Colon (tissue), 2 donors: ENCODE results near the gene VOPP1.

Experiments used
- FAIRE-seq: peaks from 2 replicates; lab custom pipeline; 2012; peaks lifted over from hg19 to GRCh38; lab: Jason Lieb, UNC
- donor health status: control.
- donor health status: control.

VOPP1 gene

DNA sequence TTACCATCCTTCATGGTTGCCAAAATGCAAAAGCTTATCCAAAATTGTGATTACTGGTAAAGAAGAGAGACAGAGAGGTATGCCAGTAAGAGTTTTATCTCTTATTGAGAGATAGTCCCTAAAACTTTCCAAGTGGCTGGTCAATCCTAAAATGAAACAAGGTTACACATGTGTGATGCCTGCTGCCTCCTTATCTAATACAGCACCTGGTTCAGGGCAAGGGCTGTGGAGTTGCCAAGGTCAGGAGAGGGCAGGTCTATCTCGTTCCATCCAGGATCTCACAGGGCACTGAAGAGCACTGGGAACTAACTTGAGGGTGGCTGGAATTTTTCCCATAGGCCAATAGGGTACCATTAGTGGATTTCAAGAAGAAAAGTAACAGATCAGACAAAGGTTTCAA, 18.3 kb downstream of the VOPP1 start:
- no peak for FAIRE-seq

DNA sequence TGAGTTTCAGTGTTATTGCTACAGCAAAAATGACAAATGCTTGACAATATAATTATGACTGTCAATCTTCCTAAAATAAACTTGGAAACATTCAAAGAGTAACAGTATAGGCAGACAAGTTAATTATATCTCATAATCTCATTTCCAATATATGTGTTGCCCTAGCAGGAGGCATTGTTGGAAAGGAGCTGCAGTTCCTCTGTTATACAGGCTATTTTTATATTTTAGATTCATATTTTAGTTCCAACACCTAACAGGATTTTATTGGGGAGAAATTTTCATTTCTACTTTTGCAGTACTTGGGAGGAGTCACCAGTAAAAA, 19.3 kb downstream of the VOPP1 start:
- no peak for FAIRE-seq

DNA sequence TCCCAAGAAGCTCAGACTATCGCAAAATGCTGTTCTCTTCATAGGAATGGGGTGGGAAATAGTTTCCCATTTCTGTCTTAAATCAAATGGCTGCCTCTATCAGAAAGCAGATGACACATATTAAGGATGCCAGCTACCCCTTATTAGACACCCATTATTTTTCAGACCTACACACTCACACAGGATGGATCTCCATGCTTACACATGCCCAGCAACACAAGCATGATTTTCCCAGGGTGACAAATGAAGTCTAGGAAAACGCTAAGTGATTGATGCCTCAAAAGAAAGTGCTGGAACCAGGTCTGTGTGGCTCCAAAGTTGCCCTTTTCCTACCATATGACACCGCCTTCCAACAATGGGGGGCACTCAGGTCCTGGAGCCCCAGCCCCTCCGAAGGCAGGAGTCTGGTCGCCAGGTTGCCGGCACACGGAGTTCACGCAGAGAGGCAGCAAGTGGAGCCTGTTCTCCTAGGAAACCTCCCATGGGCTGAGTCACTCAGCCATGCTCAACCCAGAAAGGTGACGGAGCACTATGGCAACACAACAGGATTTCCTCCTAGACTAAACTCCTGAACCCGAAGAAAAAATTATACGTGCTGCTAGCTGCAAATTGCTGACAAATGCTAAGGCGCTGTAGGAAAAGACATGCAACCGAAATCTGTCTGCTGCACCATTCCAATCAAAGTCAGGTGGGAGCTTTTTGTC, 19.8 kb downstream of the VOPP1 start:
- no peak for FAIRE-seq

DNA sequence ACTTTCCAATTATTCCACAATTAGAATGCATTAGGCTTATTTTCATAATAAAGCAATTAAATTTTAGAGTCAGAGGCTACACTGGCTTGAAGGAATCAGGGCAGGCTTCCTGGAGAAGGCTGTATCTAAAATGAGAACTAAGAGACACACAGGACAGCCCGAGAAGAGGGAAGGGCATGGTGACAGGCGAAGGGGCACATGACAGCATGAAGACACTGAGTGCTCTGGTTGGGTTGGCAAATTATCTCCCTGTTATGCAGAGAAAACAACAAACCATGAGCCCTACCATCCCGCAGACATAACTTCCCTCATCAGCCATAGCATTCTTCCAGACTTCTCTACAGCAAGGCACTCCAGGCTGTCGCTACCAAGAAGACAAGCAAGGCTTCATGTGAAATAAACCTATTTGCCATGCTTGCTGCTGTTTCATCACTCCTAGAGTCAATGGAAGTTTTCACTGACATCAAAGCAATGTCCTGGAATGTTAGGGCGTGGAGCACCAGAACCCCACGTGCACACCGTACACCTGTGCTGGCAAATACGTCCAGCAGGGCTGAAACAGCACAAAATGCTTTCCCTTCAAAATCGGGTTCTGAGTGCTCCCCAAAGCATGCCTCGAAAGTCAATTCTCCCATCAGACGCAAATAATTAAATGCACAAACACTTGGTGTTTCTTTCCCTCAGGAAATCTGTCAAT, 21.3 kb downstream of the VOPP1 start:
- no peak for FAIRE-seq

DNA sequence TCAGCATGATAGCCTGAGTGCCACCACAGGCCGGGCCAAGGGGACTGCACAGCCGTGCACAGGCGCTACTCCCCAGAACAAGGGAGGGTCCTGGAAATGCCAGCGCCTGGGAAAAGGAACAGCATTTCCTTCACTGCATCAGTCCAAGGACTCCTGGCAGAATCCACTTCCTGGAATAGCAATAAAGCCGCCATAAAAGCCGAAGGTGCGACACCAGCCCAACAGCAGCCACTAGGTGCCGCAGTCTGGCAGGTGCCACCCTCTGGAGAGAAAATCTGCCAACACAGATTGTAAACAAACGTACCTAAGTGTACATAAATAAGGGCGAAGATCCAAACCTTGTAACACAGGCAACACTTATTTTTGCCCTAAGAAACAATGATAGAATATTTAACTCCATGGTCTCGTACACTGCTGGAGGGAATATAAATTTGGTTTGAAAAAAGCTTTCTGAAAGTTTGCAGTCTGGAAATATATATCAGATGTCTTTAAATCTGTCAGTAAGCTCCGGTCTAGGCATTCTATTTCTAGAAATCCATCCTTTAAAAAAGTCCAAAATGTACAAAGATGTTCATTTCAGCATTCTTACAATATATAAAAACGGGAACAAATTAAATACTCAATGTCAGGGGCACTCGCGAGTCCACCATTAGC, 22.2 kb downstream of the VOPP1 start:
- no peak for FAIRE-seq

DNA sequence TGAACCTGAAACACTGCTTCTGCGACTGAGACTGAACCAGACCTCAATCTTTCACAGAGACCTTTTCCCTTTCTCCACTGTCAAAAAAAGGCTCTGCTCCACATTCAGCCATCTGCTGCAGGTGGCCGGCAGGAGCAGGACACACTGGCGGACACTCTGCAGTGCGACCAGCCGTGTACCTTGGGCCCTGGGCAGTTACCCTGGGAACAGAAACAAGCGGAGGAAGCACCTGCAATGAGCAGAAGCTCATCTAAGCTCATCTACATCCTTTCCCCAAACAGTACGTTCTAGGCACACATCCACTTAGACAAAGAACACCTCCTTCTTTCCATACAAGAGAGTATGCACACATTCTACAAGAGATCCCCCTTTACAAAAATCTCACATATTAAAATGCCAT, 22.8 kb downstream of the VOPP1 start:
- no peak for FAIRE-seq

DNA sequence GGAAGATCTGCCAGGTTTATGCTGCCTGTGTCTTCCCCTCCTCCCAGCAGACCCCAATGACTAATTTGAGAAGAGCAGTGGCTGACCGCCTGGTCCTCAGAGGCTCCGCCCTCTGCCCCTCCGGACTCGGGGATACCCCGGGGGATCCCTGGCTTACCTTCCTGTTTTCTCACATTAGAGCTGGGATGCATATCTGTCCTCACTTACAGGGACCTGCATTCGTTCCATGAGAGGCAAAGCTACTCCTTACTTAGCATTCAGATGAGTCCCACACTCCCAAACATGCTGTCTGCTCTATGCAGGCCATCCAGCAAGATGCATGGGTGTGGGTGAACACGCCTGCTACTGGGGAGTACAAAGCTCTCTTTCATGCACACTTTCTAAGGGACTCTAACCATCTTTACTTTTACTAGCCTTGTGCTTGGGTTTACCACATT, 24.0 kb downstream of the VOPP1 start:
- no peak for FAIRE-seq

DNA sequence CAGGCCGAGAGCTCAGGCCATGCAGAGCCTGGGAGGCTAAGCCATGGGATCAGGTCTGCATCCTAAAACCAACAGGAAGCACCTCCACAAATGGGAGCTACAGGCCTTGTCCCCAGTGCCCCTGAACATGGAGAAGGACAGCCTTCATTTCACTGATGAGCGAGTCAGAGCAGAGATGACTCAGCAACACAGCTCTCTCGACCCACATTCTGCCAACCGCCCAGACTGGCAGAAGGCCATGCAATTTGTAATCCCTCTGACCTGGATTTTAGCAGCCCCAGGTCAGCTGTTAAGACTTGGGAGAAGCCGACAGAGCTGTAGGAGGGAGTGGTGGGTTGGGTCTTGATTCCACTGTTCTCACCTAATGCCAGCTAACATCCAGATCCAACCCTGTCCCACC, 25.5 kb downstream of the VOPP1 start:
- no peak for FAIRE-seq

DNA sequence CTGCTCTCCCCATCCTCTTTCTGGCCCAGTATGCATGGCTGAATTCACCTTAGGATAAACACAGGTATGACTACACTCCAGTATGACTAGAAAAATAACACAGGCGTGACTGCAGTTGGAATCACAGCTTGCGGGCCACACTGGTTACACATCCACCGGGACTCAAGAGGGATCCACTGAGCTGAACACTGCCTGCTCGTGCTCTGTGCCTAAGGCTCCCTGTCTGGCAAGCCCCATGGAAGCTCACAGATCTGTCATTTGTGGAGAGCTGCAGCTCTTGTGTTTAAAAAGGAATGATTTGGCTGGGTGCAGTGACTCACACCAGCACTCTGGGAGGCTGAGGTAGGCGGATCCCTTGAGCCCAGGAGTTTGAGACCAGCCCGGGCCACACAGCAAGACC, 26.8 kb downstream of the VOPP1 start:
- FAIRE-seq: no peak

DNA sequence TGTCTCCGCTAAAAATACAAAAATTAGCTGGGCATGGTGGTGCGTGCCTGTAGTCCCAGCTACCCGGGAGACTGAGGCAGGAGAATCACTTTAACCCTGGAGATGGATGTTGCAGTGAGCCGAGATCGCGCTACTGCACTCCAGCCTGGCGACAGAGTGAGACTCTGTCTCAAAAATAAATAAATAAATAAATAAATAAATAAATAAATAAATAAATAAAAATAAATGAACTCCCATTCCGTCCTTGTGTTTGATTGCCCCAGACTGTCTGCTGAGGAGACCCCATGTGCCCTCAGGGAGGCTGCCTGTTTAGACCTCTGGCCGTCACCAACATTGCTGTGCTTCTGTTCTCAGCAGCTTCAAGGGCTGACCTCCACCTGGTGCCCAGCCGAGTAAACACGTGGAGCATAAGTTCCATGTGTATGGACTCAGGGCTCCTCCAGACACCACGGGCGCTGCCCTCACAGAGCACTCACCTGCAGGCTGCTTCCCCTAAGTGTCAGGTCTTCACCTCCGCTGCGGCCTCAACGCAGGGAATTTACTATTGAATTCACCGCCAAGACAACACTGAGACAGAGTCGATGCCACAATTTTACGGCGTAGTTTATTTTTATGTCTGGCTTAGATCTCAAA, 32.0 kb downstream of the VOPP1 start:
- FAIRE-seq: no peak

DNA sequence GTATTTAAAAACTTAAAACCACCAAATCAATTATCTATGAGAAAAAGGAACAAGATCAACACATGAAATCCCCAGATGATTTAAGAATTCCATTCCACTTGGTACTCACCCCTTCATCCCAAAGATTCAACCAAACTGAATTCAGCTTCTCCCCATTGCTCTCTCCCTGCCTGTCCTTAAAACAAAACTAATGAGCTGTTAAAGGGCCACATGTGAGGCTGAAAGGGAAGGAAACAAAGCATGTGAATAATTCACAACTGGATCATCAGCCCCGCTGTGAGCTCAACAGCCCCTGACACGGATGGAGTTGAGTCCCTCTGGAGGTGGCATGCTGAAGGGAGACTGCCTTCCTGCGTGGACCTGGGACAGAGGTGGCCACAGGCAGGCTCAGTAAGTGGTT, 32.9 kb downstream of the VOPP1 start:
- no peak for FAIRE-seq

DNA sequence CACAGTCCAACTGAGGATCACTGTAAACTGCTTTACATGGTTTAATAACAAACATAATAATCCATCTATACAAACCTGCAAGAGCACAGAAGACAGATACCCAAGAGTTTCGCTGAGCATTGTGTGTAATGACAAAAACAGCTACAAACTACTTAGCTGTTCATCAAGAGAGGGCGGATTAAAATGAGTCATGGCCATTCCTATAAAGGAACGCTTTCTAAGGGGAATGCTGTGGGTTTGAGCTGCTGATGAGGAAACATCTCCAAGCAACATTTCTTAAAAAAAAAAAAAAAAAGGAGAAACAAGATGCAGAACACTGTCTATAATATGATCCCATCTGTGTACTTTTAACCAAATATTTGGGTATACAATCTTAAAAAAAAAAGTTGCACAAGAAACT, 33.8 kb downstream of the VOPP1 start:
- FAIRE-seq: no peak

DNA sequence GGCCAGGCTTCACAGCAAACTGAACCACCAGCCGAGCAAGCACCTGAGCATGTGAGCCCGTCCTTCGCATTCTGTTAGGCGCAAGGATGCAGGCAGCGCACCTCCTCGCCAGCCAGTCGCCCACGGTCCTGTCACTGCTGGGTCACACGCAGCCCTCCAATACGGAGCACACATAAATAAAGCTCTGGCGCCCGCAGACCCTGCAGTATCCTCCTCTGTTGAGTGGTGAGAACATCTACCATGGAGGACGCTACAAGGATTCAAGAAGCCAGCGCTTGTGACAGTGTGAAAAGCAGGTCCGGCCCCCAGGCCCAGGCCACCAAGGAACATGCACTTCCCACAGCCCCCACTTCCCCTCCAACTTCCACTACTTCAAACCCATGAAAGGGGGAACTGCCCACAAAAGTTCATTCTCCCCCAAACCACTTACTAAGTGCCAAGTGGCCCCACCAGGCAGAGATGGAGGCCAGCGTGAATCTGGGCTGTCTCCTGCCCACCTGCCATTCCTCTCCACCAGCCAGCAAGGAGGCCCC, 34.8 kb downstream of the VOPP1 start:
- FAIRE-seq: no peak

DNA sequence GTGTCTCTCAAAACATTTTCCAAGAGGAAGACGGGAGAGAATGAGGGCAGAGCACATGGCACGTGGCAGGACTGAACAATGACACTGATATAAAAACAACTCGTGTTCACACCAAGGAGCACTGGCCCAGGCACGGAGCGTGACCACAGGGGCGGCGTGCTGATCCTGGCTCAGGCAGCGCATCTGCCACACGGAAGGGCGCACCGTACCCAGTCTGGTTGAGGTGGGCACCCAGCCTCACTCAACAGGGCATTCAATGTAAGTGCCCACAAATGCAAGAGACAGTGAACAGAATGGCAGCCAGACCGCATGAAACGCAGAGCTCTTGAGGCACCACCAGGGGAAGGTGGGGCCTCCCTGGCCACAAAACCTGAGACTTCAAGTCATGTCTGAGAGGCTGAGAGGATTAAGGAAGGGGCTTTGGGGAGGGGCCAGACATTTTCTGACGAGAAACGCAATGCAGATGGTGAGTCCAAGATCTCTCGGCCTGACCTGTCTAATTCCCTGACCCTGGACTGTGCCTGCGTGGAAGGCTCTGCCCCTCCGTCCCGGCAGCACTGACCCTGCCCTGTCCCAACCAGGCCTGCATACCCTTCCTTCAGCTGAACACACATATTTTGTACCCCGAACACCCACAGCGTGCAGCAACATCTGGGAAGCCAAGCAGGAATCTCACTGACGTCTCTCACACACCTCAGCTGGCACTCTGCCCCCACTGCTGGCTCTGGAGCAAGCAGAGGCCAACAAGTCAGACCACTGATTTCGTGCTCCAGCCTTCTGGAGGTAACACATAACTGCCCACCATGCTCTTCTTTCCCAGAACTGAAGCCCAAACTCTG, 35.5 kb downstream of the VOPP1 start:
- FAIRE-seq: no peak

DNA sequence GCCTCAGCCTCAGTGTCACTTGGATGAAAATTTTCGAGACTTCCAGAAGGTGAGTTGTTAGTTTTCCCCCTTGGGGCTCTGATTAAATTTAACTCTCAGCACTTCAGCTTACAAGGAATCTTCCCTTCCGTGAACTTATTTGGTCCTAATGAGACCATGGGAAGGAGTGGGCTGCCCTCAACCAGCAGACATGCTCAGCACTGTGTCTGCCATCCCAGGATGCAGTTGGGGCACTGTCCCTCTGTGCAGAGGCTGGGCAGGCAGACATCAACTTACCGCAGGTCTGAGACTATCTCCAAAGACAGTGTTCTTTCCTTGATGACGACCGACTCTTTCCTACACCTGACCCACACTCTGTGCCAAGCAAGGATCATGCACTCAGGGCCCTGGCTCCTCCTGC, 36.7 kb downstream of the VOPP1 start:
- no peak for FAIRE-seq

DNA sequence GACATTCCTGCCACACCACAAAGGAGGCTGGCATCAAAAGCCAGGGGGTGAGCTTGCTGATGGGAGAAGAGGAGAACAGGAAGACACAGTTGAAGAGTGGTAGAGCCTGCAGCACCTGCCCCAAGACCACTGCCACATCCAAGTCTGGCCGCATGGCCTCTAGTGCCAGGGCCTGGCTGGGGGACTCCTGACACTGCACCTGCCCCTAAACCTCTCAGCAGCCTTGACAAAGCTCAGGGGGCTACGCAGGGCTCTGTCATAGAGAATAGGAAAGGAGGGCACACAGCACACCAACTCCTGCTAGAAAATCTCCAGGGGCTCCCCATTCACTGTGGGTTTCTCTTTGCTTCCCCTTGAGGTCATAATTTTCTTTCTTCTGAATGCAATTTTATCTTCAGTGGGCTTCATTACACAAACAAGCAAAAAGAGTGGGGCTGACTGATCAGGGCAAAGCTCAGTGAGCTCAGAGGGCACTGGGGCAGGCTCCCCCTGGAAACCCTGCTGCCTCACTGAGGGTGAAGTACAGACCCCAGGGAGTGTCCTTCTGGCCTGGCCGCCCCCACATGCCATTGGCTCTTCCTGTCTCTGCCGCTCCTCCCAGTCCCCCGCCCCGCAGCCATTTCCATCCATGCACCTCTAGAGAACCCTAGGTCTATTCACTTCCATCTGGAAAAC, 37.2 kb downstream of the VOPP1 start:
- no peak for FAIRE-seq

DNA sequence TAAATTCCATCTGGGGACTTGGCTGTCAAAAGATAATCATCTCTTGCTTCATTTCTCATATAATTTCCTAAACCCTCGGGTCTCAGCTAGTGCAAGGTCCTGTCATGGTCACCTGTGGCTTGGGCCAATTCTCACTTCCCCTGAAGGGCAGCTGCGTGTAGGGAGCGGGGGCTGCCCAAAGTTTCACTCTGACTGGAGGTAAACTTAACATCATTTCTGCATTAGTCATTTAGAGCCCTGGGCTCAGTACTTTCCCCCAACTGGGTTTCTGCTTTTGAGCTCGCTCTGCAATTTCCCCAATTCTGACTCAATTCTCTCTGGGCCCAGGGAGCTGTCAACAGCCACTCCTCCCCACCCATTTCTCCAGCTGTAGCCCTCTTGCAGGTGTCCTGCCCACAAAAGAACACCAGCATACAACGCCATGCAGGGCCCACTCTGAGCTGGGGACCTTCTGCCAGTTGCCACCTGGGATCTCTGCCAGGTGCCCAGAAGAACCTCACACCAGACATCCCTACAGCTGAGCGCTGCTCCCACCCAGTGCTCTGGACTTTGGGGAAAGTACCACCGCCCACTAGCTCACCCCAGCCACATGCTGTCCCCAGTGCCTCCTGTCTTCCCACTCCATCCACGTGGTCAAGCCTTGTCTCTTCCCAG, 37.9 kb downstream of the VOPP1 start:
- no peak for FAIRE-seq

DNA sequence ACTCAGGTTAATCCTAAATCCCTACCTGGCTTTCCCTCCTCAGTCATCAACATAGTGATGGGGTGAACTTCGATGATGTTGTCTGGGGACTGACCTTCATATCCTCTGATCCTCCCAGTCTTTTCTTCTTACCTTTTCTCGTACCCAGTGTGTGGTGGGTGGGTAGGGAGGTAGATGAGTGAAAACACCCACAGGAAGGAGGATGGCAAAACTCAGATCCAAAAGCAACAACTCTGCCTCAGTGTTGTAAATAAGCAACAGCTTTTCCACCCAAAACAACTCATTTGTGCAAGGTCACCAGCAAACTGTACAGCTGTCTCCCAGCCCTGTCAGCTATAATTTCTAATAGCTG, 38.6 kb downstream of the VOPP1 start:
- no peak for FAIRE-seq

DNA sequence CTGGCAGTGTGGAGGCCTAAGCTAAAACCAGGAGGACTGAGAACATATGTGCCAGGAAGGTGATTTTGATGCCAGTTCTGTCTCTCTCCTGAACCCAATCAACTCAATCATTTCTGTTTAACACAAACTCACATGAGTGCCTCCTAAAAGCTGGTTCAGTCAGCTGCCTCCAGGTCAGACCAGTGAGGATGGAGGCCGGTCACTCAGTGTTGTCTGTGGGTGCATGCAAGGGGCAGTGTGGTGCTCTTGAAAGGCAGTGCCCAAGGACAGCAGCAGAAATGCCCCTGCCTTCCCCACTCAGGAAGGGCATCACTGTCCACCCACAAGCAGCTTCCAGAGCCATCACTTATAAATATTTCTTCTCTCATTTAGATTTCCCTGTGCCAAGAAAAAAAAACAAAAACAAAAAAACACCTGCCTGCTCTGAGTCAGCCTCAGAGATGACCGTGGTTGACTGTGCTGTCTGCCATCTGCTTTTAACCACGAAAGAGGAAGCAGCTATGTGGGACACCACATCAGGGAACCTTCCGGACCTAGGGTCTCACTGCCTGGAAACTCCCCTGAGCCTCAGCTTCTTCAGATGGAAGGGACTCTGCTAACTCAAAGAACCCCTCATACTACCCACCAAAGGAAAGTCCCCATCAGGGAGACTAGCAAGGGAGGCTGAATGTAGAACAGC, 39.1 kb downstream of the VOPP1 start:
- FAIRE-seq: no peak

DNA sequence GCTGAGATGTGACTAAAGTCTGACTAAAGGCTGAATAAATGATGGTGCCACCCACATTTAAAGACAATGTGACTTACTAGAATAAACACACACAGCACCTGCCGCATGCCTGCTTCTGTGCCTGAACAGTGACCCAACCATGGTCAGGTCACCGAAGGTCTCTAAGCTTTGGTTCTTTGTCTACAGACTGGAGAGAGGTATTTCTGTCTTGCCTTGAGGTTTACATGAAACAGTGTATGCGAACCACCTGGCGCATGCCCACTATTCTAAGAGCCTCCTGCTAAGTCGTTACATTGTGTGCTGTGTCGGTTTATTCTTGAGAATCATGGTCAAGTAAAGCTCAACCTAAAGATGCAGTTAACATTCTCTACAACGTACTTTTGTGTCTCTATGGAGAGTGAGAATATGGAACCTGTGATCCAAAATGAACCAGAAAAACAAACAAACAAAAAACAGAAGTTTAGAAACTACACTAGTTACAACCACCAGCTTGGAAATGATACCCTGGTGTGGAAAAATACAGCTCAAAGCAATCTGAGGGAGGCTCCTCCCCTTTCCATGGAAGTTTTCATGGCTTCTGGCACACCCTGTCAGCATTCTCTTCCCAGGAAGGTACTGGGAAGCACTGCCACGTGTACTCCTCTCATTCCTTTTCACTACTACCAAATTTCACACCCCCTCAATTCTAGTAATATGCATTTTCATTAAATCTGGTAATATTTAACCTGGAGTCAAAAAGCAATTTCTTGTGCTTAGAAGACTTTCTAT, 40.0 kb downstream of the VOPP1 start:
- FAIRE-seq: no peak
